Measurements from ENCODE around the gene HENMT1.

- TF ChIP-seq POLR2A (IDR thresholded peaks at IDR 0.05) (no peak), CTCF (IDR thresholded peaks at IDR 0.05) (no peak)
These were observed 43.6 kb upstream of the HENMT1 start for GRCh38 chr1:108704496-108704895.
